Endometrial microvascular endothelial cells (primary cell): Measurements from ENCODE around the gene BRD2. TPM values are rescaled to one million over a fixed set of nuclear protein-coding genes. Genes with fewer than 3 reads are reported as not detected.

ENCODE experiments used
- in situ Hi-C: cut with HindIII; loops from 2 replicates; pipeline ENCODE4 v1.10.0; 2017; ENCODE audit warnings: low sequenced_read_pairs, low pct_unique_long_range_greater_than_20kb; ENCODE audit errors: inconsistent ontology term
- total RNA-seq: library from RNA; depleted of rRNA; stranded (reverse); fragments of >200 nt; gene quantifications from one replicate; pipeline ENCODE4 v1.2.3, GENCODE V29; 2015; ENCODE audit errors: inconsistent ontology term

Gene BRD2
- total RNA-seq, 1 donor from 2014 or later, result 105 TPM

GRCh38 chr6:33015798-33016197 is 47.4 kb downstream of the BRD2 start:
- in situ Hi-C loops, result no loop called here

- in situ Hi-C loops, result no loop called here
These were observed 48.6 kb downstream of the BRD2 start for GRCh38 chr6:33017018-33017417.

GRCh38 chr6:33017694-33018353 is 49.4 kb downstream of the BRD2 start:
- in situ Hi-C loops, result no loop called here

- in situ Hi-C loops, result no loop called here
These were observed 50.0 kb downstream of the BRD2 start for GRCh38 chr6:33018418-33018817.

GRCh38 chr6:33018904-33019303 is 50.5 kb downstream of the BRD2 start:
- in situ Hi-C loops, result no loop called here

- in situ Hi-C loops, result no loop called here
These were observed 51.0 kb downstream of the BRD2 start for GRCh38 chr6:33019372-33019771.

- in situ Hi-C loops, result no loop called here
These were observed 53.5 kb downstream of the BRD2 start for GRCh38 chr6:33021917-33022316.

GRCh38 chr6:33023536-33023935 is 55.1 kb downstream of the BRD2 start:
- in situ Hi-C loops, result no loop called here

GRCh38 chr6:33024521-33024920 is 56.1 kb downstream of the BRD2 start:
- in situ Hi-C loops, result no loop called here

- in situ Hi-C loops, result no loop called here
These were observed 59.9 kb downstream of the BRD2 start for GRCh38 chr6:33028220-33028849.

GRCh38 chr6:33029328-33030184 is 61.2 kb downstream of the BRD2 start:
- in situ Hi-C loops, result no loop called here

GRCh38 chr6:33030245-33030644 is 61.9 kb downstream of the BRD2 start:
- in situ Hi-C loops, result no loop called here

Other genes starting within 250 kb of the BRD2 start
- not detected for gene HLA-DQA2, start 227.2 kb upstream of the BRD2 start, total RNA-seq
- gene HLA-DQB2, start 205.1 kb upstream of the BRD2 start, total RNA-seq, result not detected
- gene HLA-DOB, start 151.6 kb upstream of the BRD2 start, total RNA-seq, result 1.0 TPM
- 27.4 TPM for gene TAP2, start 129.9 kb upstream of the BRD2 start, total RNA-seq
- gene PSMB8, start 124.5 kb upstream of the BRD2 start, total RNA-seq, result 106 TPM
- 106 TPM for gene TAP1, start 114.9 kb upstream of the BRD2 start, total RNA-seq
- gene PSMB9, start 114.4 kb upstream of the BRD2 start, total RNA-seq, result 97.9 TPM
- gene HLA-DMB, start 27.6 kb upstream of the BRD2 start, total RNA-seq, result 3.3 TPM
- 7.3 TPM for gene HLA-DMA, start 15.5 kb upstream of the BRD2 start, total RNA-seq
- not detected for gene HLA-DOA, start 41.0 kb downstream of the BRD2 start, total RNA-seq
- gene HLA-DPA1, start 105.1 kb downstream of the BRD2 start, total RNA-seq, result 8.6 TPM
- gene HLA-DPB1, start 107.4 kb downstream of the BRD2 start, total RNA-seq, result 36.7 TPM
- gene COL11A2, start 223.9 kb downstream of the BRD2 start, total RNA-seq, result not detected
- 19.3 TPM for gene RXRB, start 232.1 kb downstream of the BRD2 start, total RNA-seq
- gene SLC39A7, start 232.3 kb downstream of the BRD2 start, total RNA-seq, result 102 TPM
- 6.0 TPM for gene HSD17B8, start 236.1 kb downstream of the BRD2 start, total RNA-seq
- 9.3 TPM for gene RING1, start 239.9 kb downstream of the BRD2 start, total RNA-seq